ENCODE measurements around the gene KCNQ2. TPM values are rescaled to one million over a fixed set of nuclear protein-coding genes. Genes with fewer than 3 reads are reported as not detected.

Gene KCNQ2
- total RNA-seq, 1 donor from 2014 or later, result 354 TPM

DNA sequence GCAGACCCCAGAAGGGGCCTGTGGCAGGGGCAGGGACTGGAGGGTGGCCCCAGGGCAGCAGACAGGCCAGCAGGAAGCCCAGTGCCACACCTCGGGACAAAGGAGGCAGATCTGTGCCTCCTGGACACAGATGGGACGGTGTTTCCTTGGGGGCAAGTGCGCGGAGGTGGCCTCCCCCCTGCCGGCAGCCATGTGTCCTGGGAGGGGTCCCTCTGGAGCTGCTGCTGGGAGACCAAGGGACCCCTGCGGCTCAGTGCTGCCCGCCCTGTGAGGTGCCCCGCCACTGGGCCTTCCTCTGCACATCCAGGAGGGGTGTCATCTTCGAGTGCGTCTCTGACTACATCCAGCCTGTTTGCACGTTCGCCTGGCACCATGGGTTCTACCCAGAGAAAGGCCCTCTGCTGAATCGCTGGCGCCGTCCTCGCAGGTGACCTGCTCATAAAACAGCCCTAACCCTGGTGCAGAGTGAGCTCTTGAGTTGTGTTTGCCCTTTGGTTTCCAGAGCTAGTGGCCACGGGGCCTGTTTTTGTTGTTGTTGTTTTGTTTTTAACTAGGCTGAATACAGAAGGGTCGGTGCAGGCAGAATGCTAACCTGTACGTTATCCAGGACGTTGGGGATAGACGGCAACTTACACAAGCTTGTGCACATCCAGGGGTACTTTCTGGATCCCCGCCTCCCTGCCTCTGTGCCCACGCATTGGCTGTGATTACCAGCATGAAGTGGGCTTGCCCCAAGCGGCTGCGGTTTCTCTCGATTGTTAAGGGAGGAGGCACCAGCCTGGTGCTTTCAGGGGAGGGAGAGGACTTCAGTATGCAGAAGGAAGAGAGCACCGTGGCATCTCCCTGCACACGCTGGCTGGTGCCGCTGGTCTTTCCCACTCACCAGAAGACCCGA is 1.3 kb upstream of the KCNQ2 start:
- peaks cover 20% of the 10 kb centered on the region for H3K4me1 Mint-ChIP-seq (ENCODE audit: low read depth, unreplicated experiment)
- H3K27me3 Mint-ChIP-seq (ENCODE audit: unreplicated experiment), result peaks cover 8% of the 10 kb centered on the region
- no peak overlapping the region for H3K4me3 Mint-ChIP-seq (ENCODE audit: unreplicated experiment)
- TF ChIP-seq, protein P1, sequence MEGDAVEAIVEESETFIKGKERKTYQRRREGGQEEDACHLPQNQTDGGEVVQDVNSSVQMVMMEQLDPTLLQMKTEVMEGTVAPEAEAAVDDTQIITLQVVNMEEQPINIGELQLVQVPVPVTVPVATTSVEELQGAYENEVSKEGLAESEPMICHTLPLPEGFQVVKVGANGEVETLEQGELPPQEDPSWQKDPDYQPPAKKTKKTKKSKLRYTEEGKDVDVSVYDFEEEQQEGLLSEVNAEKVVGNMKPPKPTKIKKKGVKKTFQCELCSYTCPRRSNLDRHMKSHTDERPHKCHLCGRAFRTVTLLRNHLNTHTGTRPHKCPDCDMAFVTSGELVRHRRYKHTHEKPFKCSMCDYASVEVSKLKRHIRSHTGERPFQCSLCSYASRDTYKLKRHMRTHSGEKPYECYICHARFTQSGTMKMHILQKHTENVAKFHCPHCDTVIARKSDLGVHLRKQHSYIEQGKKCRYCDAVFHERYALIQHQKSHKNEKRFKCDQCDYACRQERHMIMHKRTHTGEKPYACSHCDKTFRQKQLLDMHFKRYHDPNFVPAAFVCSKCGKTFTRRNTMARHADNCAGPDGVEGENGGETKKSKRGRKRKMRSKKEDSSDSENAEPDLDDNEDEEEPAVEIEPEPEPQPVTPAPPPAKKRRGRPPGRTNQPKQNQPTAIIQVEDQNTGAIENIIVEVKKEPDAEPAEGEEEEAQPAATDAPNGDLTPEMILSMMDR (IDR thresholded peaks at IDR 0.05; ENCODE audit: partially characterized antibody, unreplicated experiment), result no peak
- peaks cover 4% of the 10 kb centered on the region for H3K9me3 Mint-ChIP-seq (ENCODE audit: unreplicated experiment)
- DNase-seq, result no peak
- H3K27ac Mint-ChIP-seq (ENCODE audit: unreplicated experiment), result peak overlapping the region; percentile 28
- no peaks in the 10 kb centered on the region for H3K36me3 Mint-ChIP-seq (ENCODE audit: unreplicated experiment)

DNA sequence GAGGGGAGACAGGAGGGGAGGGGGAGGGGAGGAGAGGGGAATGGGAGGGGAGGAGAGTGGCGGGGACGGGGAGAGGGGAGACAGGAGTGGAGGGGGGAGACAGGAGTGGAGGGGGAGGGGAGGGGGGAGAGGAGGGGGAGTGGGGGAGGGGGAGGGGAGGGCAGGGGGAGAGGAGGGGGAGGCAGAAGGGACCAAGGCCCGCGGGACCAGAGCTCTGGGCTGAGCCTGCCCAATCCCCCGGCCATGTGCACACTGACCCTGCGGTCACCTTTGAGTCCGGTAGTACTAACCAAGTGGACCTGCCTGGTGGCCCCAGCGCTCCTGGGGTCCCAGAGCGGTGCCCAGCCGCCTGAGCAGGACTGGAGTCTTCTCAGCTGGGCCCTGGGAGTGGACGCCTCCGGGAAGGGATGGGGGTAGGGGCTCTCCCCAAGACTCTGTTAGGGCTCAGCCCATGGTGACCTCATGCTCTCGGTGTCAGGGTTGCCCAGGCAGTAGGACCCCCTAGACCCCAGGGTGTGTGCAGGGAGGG is 471 bp upstream of the KCNQ2 start:
- no peak overlapping the region for H3K27ac Mint-ChIP-seq (ENCODE audit: unreplicated experiment)
- no peaks in the 10 kb centered on the region for H3K36me3 Mint-ChIP-seq (ENCODE audit: unreplicated experiment)
- no peak for DNase-seq
- H3K27me3 Mint-ChIP-seq (ENCODE audit: unreplicated experiment), result peaks cover 8% of the 10 kb centered on the region
- H3K4me3 Mint-ChIP-seq (ENCODE audit: unreplicated experiment), result no peak overlapping the region
- TF ChIP-seq, protein P1 (IDR thresholded peaks at IDR 0.05; ENCODE audit: partially characterized antibody, unreplicated experiment), result no peak
- peaks cover 23% of the 10 kb centered on the region for H3K4me1 Mint-ChIP-seq (ENCODE audit: low read depth, unreplicated experiment)
- peaks cover 4% of the 10 kb centered on the region for H3K9me3 Mint-ChIP-seq (ENCODE audit: unreplicated experiment)

DNA sequence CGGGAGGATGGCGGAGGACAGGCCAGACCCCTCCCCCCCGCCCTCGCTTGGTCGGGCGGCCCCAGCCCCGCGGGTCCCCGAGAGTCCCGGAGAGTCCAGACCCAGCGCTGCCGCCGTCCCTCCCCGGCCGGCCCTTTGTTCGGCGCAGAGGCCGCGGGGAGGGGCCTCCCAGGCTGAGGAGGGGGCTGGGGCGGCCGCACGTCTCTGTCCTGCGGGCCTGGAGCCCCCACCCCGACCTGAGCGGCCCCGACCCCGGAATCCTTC is 806 bp downstream of the KCNQ2 start:
- H3K36me3 Mint-ChIP-seq (ENCODE audit: unreplicated experiment), result no peaks in the 10 kb centered on the region
- no peak overlapping the region for H3K4me3 Mint-ChIP-seq (ENCODE audit: unreplicated experiment)
- H3K9me3 Mint-ChIP-seq (ENCODE audit: unreplicated experiment), result peaks cover 4% of the 10 kb centered on the region
- peak; percentile 67 for DNase-seq
- H3K4me1 Mint-ChIP-seq (ENCODE audit: low read depth, unreplicated experiment), result peaks cover 26% of the 10 kb centered on the region
- H3K27ac Mint-ChIP-seq (ENCODE audit: unreplicated experiment), result no peak overlapping the region
- H3K27me3 Mint-ChIP-seq (ENCODE audit: unreplicated experiment), result peaks cover 5% of the 10 kb centered on the region
- TF ChIP-seq, protein P1 (IDR thresholded peaks at IDR 0.05; ENCODE audit: partially characterized antibody, unreplicated experiment), result no peak

DNA sequence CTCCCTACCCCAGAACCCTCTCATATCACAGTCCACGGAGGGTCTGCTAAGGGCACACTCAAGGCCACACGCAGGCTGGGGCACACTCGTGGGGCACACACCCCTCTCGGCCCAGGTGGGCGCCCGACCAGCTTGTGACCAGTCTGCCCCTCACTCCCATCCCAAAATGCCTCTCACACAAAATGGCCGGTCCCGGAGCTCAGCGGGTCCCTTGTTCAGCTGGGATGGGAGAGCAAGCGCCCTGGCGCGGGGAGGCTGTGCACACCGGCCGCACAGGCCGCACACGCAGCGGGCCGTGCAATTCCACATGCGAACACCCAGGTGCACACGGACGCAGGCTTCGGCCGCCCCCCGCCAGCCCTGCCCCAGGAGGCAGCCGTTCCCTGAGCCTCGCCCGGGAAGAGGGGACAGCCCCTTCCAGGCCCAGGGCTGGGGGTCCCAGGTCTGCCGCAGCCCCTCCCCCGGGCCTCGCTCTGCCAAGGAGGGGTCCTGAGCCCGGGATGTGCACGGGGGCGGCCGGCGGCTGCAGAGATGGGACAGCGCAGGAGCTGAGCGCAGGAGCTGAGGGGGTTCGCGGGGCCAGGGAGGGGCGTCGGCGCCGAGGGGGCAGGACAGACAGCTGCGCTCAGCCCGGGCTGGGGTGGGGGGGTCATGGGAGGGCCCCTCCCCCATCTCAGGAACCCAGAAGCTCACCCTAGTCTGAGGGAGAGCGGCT is 1.3 kb downstream of the KCNQ2 start:
- Mint-ChIP-seq H3K9me3 (ENCODE audit: unreplicated experiment) (peaks cover 4% of the 10 kb centered on the region), H3K27ac (ENCODE audit: unreplicated experiment) (peak overlapping the region; percentile 62), H3K36me3 (ENCODE audit: unreplicated experiment) (no peaks in the 10 kb centered on the region), H3K4me3 (ENCODE audit: unreplicated experiment) (peak overlapping the region; percentile 93), H3K4me1 (ENCODE audit: low read depth, unreplicated experiment) (peaks cover 27% of the 10 kb centered on the region), H3K27me3 (ENCODE audit: unreplicated experiment) (peaks cover 5% of the 10 kb centered on the region)
- DNase-seq, result peak; percentile 62
- TF ChIP-seq, protein P1 (IDR thresholded peaks at IDR 0.05; ENCODE audit: partially characterized antibody, unreplicated experiment), result no peak
